OCI-LY7 (cell line): ENCODE results near the gene RNF149.
A peak's percentile ranks its signal among the peaks of the same experiment; 100 is the strongest.
"Not testable (repeated sequence)": the region's sequence is repeated elsewhere in the genome, so short reads cannot be mapped to it uniquely, and the experiment has no call there.

Experiments
- EZH2phosphoT487 ChIP-seq: fragments of 200-600 bp; sonication (generic); IDR thresholded peaks from 2 replicates; pipeline ENCODE4 v1.6.1; 2018; ENCODE audit warnings: low read depth, borderline replicate concordance, mild to moderate bottlenecking, mixed run types, antibody characterized with exemption, low read length, moderate library complexity, mixed read lengths
- TF ChIP-seq, protein P1 (sequence below): fragments of 200-600 bp; sonication (generic); conservative IDR thresholded peaks from 2 replicates; pipeline ENCODE4 v1.5.1; 2014; ENCODE audit warnings: mild to moderate bottlenecking, antibody characterized with exemption, low read length, moderate library complexity, mixed read lengths

DNA sequence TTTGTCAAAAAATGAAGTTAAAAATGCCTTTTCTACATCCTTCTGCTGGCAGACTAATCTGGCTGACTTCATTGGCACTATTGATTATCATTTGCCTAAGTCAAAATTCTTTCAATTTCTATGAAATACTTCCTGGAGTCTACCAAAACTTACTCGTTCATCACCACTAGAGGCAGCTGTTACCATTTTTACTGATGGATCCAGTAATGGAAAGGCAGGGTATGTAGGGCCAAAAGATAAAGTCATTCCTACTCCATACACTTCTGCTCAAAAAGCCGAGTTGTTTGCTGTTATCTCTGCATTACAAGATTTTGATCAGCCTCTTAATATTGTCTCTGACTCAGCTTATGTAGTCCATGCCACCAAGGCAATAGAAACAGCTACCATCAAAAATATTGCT is 67.8 kb downstream of the RNF149 start:
- TF ChIP-seq, protein P1, sequence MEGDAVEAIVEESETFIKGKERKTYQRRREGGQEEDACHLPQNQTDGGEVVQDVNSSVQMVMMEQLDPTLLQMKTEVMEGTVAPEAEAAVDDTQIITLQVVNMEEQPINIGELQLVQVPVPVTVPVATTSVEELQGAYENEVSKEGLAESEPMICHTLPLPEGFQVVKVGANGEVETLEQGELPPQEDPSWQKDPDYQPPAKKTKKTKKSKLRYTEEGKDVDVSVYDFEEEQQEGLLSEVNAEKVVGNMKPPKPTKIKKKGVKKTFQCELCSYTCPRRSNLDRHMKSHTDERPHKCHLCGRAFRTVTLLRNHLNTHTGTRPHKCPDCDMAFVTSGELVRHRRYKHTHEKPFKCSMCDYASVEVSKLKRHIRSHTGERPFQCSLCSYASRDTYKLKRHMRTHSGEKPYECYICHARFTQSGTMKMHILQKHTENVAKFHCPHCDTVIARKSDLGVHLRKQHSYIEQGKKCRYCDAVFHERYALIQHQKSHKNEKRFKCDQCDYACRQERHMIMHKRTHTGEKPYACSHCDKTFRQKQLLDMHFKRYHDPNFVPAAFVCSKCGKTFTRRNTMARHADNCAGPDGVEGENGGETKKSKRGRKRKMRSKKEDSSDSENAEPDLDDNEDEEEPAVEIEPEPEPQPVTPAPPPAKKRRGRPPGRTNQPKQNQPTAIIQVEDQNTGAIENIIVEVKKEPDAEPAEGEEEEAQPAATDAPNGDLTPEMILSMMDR = peak; percentile 71
- TF ChIP-seq EZH2phosphoT487 = not testable (repeated sequence)
